Medulla oblongata (tissue), 1 donor: ENCODE measurements around the gene HBEGF.
"Not testable (repeated sequence)": the region's sequence is repeated elsewhere in the genome, so short reads cannot be mapped to it uniquely, and the experiment has no call there.

Experiments
- DNase-seq: peaks from one replicate; pipeline ENCODE4 v3.0.0-alpha.2; 2015; ENCODE audit errors: extremely low spot score

Gene HBEGF

GRCh38 chr5:140360681-140361479, 14.5 kb upstream of the HBEGF start:
- no peak for DNase-seq

DNA sequence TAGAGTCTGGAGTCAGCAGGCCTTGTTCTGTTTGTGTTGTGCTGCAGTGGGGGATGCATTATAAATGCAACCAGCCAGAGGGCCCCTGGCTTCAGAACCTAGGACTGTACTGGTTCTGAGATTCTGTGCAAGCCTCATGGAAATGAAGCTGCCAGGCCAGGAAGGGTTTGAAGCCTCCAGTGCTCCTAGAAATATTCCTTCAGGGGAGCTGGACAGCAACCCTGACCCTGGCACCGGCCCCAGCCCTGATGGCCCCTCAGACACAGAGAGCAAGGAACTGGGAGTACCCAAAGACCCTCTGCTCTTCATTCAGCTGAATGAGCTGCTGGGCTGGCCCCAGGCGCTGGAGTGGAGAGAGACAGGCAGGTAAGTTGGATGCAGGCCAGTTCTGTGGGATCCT, 13.7 kb upstream of the HBEGF start, which contains the start of gene SLC4A9:
Gene SLC4A9 (plus strand): TSS at position 94 of the 400 bp plus-strand sequence. CDS start 43 bp downstream, at position 137.
- DNase-seq, result no peak

GRCh38 chr5:140358738-140359310, 12.4 kb upstream of the HBEGF start:
- DNase-seq, result no peak

DNA sequence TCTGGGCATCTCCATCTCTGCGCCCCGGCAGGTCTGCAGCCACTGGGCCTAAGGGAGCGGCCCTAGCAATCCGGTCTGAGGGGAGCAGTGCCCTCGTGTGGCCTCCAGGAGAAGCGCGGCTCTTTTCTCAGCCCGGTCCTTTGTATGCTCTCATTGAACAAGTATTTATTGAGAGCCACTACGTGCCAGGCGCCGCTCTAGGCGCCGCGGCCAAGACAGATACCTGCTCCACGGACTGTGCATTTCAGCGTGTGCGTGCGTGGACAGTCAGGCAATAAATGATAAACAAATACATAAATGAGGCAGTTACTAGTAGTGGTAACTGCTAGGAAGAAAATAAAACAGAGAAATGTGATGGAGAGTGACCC, 11.3 kb upstream of the HBEGF start:
- peak; percentile 94 for DNase-seq

DNA sequence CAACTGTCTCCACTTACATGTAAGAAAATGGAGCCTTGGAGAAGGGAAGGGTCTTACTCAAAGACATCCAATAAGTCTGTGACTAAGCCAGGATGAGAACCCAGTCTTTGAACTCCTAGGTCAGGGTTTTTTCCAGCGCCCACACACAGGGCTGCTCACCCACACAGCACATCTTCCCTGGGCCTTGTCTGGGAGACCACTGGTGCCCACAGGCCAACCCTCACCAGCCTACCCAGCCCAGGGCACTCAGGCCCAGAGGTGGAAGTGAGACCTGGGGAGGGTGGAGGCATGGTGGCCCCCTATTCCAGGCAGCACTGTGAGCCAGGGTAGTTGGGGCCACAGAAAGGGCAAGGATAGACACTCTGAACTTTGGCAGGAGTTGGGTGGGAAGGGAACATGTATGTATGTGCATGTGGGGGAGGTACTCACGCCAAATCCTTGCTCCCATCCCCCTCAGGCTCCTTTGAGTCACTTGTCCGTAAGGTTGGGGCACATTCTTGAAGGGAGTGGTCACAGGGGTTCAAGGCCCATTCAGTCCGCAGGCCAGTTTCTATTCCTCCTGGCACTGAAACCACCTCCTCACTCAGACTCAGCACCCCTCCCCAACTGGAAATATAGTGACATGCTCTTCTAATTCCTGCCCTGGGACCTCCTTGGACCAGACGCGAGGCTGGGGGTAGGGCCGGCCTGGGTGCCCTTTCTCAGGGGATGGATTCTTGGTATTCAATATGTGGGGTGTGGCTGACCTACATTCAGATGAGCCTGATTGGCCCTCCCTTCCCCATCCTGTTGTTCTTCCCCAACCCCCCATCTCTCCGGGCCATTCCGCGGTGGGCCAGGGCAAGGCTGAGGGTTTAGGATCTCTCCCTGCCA, 10.7 kb upstream of the HBEGF start:
- peak; percentile 33 for DNase-seq

- DNase-seq, result no peak
Observed at GRCh38 chr5:140355546-140355945, 9.1 kb upstream of the HBEGF start.

GRCh38 chr5:140351609-140352334, 5.4 kb upstream of the HBEGF start:
- peak; percentile 94 for DNase-seq

DNA sequence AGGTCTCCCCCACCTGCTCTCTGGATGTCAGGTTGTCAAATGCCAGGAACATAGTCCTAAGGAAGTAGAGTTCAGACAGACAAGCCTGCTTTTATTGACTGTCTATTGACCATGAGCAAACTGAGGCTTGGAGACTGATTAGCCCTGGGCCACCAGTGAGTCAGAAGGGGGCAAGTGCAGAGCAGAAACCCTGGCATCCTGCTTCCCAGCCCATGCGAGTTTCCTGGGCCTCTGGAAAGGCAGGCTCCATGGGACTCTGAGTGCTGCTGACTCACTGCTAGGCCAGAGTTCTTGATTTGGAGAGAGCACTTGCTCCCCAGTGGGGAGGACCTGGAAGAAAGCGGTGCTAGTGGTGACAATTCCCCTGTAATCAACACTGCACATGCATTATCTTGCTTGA, 2.8 kb upstream of the HBEGF start:
- DNase-seq, result no peak

DNA sequence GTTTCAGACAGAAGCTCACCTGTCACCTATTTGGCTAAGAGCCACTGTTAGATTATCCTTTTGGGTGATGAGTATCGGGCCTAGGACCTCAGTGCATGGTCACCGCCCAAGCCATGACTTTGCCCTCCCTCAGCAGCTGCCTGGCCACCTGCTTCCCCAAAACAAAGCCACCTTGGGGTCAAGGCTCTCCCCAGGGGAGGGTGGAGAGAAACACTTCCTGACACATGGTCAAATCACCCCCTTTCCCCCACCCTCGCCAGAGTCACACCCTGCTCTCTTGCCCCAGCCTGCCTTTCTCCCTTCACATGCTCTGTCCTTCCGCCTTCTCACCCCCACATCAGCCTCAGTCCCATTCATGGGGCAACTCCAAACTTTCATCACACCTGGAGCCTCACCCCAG, 1.7 kb upstream of the HBEGF start:
- DNase-seq, result no peak

DNA sequence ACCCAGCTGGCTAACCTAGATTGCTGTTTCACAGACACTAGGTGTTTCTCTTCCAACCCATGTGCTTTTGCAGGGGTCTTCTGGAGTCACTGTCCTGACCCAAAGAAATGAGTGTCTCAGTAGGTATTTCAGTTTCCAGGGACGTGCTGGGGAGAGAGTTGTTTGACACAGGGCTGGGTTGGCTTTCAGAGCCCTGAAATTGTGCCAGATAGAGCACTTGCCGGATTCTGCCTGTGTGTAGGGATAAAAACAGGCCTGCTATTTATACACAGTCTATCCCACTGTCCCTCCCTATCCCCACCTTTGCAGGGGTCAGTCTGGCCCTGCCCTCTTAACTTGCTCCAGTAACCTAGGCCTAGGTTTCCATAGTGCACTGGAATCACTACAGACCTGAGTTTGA, 957 bp upstream of the HBEGF start:
- no peak for DNase-seq

GRCh38 chr5:140345919-140346347, 470 bp downstream of the HBEGF start:
- peak; percentile 70 for DNase-seq

DNA sequence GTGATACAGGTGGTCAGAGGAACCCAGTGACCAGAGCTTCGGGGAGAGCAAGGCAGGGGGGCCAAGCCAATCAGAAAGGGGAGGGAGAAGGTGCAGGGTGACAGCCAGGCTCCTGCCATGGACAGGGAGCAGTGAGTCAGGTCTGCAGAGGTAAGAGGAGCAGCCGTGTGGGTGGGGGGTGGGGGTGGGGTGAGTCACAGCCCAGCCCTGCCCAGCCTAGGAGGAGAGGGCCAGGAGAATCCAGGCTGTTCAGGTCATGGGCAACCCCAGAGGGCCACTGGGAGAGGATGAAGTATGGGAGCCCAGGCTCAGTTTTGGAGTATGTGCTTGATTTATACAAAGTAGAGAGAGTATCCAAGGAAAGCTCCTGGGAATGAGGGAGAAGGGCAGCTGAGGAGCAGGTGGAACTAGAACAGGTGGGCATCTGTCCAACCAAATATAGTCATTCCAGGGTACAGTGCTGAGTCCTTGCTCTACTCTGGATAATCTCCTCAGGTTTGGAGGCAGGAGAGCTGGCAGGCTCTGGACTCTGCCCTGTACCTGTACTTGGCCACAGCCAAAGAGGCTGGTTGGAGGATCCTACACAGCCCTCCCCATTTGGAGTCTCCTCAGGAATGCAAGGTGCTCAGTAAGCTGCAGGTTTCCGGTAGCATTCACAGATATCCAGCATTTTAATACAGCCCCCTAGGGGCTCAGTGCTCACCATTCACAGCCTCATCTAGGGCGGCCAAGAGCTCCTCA, 1.6 kb downstream of the HBEGF start:
- DNase-seq, result no peak

DNA sequence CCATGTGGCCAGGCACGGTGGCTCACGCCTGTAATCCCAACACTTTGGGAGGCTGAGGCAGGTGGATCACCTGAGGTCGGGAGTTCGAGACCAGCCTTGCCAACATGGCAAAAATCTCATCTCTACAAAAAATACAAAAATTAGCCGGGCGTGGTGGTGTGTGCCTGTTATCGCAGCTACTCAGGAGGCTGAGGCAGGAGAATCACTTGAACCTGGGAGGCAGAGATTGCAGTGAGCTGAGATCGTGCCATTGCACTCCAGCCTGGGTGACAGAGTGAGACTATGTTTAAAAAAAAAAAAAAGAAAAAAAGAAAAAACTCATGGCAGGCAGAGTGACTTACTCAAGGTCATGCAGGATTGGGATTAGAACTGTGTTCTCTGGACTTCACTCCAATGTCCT, 2.6 kb downstream of the HBEGF start:
- not testable (repeated sequence) for DNase-seq

- DNase-seq, result no peak
Observed at GRCh38 chr5:140342896-140343295, 3.5 kb downstream of the HBEGF start.

DNA sequence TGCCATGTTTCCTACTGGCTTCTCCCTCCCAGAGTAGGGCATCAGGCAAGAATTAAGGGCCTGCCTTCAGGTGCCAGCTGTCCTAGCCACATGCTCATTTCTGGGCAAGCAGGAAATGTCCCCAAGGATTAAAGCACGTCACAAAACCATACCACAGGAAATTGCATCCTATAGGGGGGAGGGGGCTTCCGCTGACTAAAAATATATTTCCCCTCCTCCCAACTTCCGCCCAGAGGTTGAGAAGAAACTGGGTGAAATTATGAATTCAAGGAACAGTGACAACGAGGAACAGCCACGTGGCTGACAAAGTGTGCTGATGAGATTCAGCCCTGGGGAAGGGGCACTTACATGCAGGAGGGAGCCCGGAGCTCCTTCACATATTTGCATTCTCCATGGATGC, 4.1 kb downstream of the HBEGF start:
- DNase-seq, result no peak

- peak; percentile 94 for DNase-seq
Observed at GRCh38 chr5:140341591-140341990, 4.8 kb downstream of the HBEGF start.

DNA sequence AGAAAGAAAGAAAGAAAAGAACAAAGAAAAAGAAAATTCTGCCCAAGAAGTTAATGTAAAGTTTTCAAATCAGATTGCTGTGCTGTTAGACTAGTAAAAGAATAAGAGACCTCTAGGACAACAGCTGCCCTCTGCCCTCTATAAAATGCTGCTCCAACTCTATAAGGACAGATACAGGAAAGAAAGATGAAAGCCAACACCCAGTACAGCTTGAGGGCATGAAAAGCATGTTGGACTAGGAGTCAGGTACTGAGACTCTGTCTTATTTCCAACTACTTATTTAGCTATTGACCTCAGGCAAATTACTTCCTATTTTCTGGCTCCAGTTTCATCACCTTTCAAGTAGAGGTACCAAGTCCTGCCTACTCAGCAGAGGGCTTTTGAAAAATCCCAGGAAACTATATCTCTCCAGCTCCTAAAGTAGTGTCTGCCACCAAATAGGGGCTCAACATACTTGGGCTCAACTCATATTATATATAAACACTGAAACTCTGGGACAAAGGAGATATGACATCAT, 5.7 kb downstream of the HBEGF start:
- no peak for DNase-seq

- DNase-seq, result no peak
Observed at GRCh38 chr5:140339636-140340035, 6.8 kb downstream of the HBEGF start.

DNA sequence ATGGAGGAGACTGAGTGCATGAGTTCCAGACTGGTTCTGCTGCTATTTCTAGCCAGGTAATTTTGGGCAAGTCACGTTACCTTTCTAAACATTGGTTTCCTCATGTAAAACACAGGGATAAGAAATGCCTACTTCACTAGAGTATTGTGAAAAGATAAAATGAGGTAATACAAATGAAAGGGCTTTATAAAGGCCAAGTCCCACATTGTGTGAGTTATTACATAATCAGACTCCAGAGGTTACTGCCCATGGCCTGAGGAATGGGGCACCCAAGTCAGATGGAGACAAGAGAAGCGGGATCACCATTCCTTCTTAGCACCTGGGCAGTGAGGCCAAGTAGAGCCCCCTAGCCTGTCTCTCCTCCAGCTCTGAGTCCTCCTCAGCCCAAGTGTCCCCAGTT, 7.5 kb downstream of the HBEGF start:
- DNase-seq, result no peak

GRCh38 chr5:140338336-140338735, 8.1 kb downstream of the HBEGF start:
- DNase-seq, result no peak

GRCh38 chr5:140337880-140338279, 8.5 kb downstream of the HBEGF start:
- no peak for DNase-seq
